ENCODE results near the gene CDK5RAP2.

The CDK5RAP2 gene

DNA sequence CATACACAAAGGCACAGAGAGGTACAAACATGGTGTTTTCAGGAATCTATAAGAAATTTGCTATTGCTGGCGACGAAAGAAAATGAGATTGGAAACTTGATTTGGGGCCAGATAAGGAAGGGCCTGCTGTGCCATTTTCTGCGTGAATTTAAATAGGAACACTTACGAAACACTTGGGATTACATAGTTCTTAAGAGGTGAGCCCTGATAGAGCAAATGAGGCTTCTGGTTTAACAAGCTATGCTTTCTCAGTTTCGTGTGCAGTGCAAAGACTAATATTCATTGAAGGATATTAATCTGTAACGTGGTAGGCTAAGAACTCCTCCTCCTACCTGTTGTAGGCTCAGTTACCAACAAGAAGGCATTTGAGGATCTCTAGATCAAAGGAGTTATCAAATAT is 93.1 kb downstream of the CDK5RAP2 start:
- Histone ChIP-seq H3K27ac (ENCODE audit: low read depth, low read length, severe bottlenecking) (no peak overlapping the region), H3K4me3 (ENCODE audit: extremely low read depth, insufficient read depth, low read length, poor library complexity, severe bottlenecking) (no peak overlapping the region), H3K36me3 (ENCODE audit: control insufficient read depth, insufficient read depth, low read length) (peaks cover 47% of the 10 kb centered on the region), H3K9me3 (ENCODE audit: control insufficient read depth, low read length) (no peaks in the 10 kb centered on the region), H3K4me1 (ENCODE audit: control insufficient read depth, insufficient read depth, low read length, poor library complexity, severe bottlenecking) (no peaks in the 10 kb centered on the region)
- WGBS, 2 experiments (ENCODE audit: insufficient coverage in 2 of 2), result 98 to 100% methylated on average over 4 of the region's 6 CpGs

DNA sequence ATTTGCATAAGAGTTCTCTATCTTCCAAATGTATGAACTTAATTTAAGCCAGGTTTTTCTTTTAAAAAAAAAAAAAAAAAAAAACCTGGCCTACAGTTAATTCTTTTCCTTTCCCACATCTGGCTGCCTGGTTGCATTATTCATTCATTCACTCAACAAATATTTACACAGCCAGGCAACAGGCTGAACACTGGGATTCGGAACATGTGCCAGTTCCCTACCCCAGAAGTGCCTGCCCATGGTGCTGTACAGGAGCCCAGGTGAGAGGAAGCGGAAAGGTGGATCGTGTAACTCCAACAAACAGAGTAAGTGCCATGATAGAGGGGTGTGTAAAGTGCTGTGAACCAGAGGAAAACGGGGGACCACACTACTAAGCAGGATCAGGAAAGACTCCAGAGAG is 93.6 kb downstream of the CDK5RAP2 start:
- Histone ChIP-seq H3K9me3 (ENCODE audit: control insufficient read depth, low read length) (no peaks in the 10 kb centered on the region), H3K27ac (ENCODE audit: low read depth, low read length, severe bottlenecking) (no peak overlapping the region), H3K4me3 (ENCODE audit: extremely low read depth, insufficient read depth, low read length, poor library complexity, severe bottlenecking) (no peak overlapping the region), H3K4me1 (ENCODE audit: control insufficient read depth, insufficient read depth, low read length, poor library complexity, severe bottlenecking) (no peaks in the 10 kb centered on the region), H3K36me3 (ENCODE audit: control insufficient read depth, insufficient read depth, low read length) (peaks cover 52% of the 10 kb centered on the region)
- WGBS, 2 experiments (ENCODE audit: insufficient coverage in 2 of 2), result 90 to 96% methylated on average over 3 of the region's 4 CpGs

DNA sequence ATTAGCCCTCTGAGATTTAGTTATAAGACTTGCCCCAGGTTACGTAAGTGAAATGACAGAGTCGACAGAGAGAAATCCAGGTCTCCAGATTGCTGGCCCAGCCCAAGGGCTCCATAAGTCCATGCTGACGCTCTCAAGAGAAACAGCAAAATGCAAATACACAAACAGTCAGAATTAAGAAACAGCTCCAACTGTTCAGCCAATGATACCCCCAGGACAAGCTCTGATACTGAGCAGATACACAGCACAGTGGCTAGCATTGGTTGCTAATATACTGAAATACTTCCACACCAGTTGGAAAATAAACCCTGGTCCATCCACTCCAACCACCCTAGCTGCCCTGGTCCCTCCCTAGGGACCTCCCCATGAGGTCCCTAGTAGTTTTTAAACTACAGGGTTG is 94.2 kb downstream of the CDK5RAP2 start:
- WGBS, 2 experiments (ENCODE audit: insufficient coverage in 2 of 2), result 96 to 100% methylated on average over 3 of the region's 3 CpGs
- no peaks in the 10 kb centered on the region for H3K4me1 ChIP-seq (ENCODE audit: control insufficient read depth, insufficient read depth, low read length, poor library complexity, severe bottlenecking)
- H3K9me3 ChIP-seq (ENCODE audit: control insufficient read depth, low read length), result no peaks in the 10 kb centered on the region
- H3K36me3 ChIP-seq (ENCODE audit: control insufficient read depth, insufficient read depth, low read length), result peaks cover 50% of the 10 kb centered on the region
- no peak overlapping the region for H3K27ac ChIP-seq (ENCODE audit: low read depth, low read length, severe bottlenecking)
- H3K4me3 ChIP-seq (ENCODE audit: extremely low read depth, insufficient read depth, low read length, poor library complexity, severe bottlenecking), result no peak overlapping the region

DNA sequence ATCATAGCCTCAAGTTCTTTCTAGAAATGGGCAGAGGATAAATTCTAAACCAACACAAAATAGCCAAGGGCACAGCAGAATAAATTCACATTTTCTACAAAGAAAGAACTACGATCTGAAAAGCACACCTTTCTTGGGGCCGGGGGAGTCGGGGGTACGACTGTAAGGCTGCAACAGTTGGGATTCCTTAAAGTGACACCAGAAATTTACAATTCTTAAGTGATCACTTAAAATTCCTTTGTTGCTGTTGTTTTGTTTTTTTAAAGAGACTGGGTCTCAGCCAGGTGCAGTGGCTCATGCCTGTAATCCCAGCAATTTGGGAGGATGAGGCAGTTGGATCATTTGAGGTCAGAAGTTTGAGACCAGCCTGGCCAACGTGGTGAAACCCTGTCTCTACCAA is 95.8 kb downstream of the CDK5RAP2 start:
- peaks cover 41% of the 10 kb centered on the region for H3K36me3 ChIP-seq (ENCODE audit: control insufficient read depth, insufficient read depth, low read length)
- no peak overlapping the region for H3K27ac ChIP-seq (ENCODE audit: low read depth, low read length, severe bottlenecking)
- WGBS, 2 experiments (ENCODE audit: insufficient coverage in 2 of 2), result 80 to 94% methylated on average over 1 to 3 of the region's 5 CpGs
- no peaks in the 10 kb centered on the region for H3K4me1 ChIP-seq (ENCODE audit: control insufficient read depth, insufficient read depth, low read length, poor library complexity, severe bottlenecking)
- H3K4me3 ChIP-seq (ENCODE audit: extremely low read depth, insufficient read depth, low read length, poor library complexity, severe bottlenecking), result no peak overlapping the region
- H3K9me3 ChIP-seq (ENCODE audit: control insufficient read depth, low read length), result no peaks in the 10 kb centered on the region

DNA sequence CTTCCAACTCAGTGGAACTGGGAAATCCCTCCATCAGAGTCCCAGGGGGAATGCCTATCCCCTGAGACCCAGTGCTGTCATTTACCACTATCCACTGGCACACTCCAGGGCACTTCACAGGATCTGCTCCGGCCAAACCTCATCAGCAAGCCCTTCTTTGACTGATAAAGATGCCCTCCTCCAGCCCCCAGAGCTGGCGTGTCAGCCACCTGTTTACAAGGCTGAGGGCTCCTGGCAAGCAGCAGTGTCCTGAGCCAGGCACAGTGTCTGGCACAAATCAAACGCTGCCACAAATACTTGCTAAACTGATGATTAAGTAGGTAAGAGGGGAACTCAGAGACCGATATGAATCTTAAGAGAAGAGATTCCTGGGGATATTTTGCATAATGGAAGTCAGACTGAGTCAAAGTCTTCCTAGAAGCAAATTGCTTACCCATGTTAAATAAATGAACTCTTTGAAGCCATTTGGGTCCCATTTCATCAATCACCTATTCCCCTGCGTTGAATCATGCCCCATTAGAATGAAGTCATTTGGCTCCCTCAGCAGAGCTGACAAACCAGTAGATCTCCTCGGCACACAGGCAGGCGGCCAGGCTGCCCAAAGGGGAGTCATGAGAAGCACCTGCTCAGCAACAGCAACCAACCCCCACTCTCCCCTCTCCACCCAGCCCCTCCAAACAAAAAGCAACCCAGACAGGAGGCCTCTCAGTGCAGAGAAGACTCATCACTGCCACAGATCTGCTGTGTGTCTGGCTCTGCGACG is 97.4 kb downstream of the CDK5RAP2 start:
- Histone ChIP-seq H3K36me3 (ENCODE audit: control insufficient read depth, insufficient read depth, low read length) (peaks cover 46% of the 10 kb centered on the region), H3K4me1 (ENCODE audit: control insufficient read depth, insufficient read depth, low read length, poor library complexity, severe bottlenecking) (no peaks in the 10 kb centered on the region), H3K4me3 (ENCODE audit: extremely low read depth, insufficient read depth, low read length, poor library complexity, severe bottlenecking) (no peak overlapping the region), H3K27ac (ENCODE audit: low read depth, low read length, severe bottlenecking) (no peak overlapping the region), H3K9me3 (ENCODE audit: control insufficient read depth, low read length) (no peaks in the 10 kb centered on the region)
- 94 to 97% methylated on average over 5 to 8 of the region's 9 CpGs for WGBS, 2 experiments (ENCODE audit: insufficient coverage in 2 of 2)

GRCh38 chr9:120481846-120482245 is 98.1 kb downstream of the CDK5RAP2 start:
- Histone ChIP-seq H3K4me3 (ENCODE audit: extremely low read depth, insufficient read depth, low read length, poor library complexity, severe bottlenecking) (no peak overlapping the region), H3K36me3 (ENCODE audit: control insufficient read depth, insufficient read depth, low read length) (peaks cover 45% of the 10 kb centered on the region), H3K9me3 (ENCODE audit: control insufficient read depth, low read length) (no peaks in the 10 kb centered on the region), H3K4me1 (ENCODE audit: control insufficient read depth, insufficient read depth, low read length, poor library complexity, severe bottlenecking) (no peaks in the 10 kb centered on the region), H3K27ac (ENCODE audit: low read depth, low read length, severe bottlenecking) (no peak overlapping the region)
- no CpG with 5 or more reads among the region's 2 CpGs for WGBS, 2 experiments (ENCODE audit: insufficient coverage in 2 of 2)

DNA sequence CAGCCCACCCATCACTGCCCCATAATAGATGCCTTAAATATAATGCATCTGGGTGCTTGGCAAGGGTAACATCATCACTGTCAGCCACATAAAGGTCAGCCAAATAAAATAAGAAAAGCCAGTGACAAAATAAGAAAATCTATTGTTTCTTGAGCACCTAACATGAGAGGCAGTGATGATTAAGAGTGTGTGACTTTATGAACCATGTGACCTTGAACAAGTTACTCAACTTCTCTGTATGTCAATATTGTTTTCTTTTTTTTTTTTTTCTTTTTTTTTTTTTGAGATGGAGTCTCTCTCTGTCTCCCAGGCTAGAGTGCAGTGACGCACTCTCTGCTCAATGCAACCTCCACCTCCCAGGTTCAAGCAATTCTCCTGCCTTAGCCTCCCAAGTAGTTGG is 98.7 kb downstream of the CDK5RAP2 start:
- H3K36me3 ChIP-seq (ENCODE audit: control insufficient read depth, insufficient read depth, low read length), result peaks cover 43% of the 10 kb centered on the region
- H3K27ac ChIP-seq (ENCODE audit: low read depth, low read length, severe bottlenecking), result no peak overlapping the region
- no peaks in the 10 kb centered on the region for H3K4me1 ChIP-seq (ENCODE audit: control insufficient read depth, insufficient read depth, low read length, poor library complexity, severe bottlenecking)
- no peaks in the 10 kb centered on the region for H3K9me3 ChIP-seq (ENCODE audit: control insufficient read depth, low read length)
- 80 to 100% methylated on average over 1 of the region's 1 CpG for WGBS, 2 experiments (ENCODE audit: insufficient coverage in 2 of 2)
- H3K4me3 ChIP-seq (ENCODE audit: extremely low read depth, insufficient read depth, low read length, poor library complexity, severe bottlenecking), result no peak overlapping the region

DNA sequence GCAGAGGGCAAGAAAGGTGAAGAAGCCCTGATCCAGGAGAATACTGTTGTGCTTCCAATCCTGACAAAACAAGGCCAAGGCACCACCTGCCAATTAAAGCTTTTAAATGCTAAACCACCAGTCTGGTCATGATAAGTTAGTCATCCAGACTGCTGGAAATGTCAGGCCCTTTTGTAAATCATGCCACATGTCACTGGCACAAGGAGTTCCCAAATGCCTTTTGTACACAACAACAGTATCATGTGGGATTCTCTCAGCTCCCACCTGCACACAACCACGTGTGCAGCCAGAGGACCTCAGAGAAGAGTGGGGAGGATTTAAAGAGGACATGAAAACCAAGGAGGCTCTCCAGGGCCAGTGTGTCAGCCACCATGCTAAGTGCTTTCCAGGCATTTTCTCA is 99.3 kb downstream of the CDK5RAP2 start:
- peaks cover 43% of the 10 kb centered on the region for H3K36me3 ChIP-seq (ENCODE audit: control insufficient read depth, insufficient read depth, low read length)
- WGBS, 2 experiments (ENCODE audit: insufficient coverage in 2 of 2), result no CpG with 5 or more reads among the region's 1 CpG
- H3K4me3 ChIP-seq (ENCODE audit: extremely low read depth, insufficient read depth, low read length, poor library complexity, severe bottlenecking), result no peak overlapping the region
- no peak overlapping the region for H3K27ac ChIP-seq (ENCODE audit: low read depth, low read length, severe bottlenecking)
- H3K4me1 ChIP-seq (ENCODE audit: control insufficient read depth, insufficient read depth, low read length, poor library complexity, severe bottlenecking), result no peaks in the 10 kb centered on the region
- H3K9me3 ChIP-seq (ENCODE audit: control insufficient read depth, low read length), result no peaks in the 10 kb centered on the region

GRCh38 chr9:120478208-120478607 is 101.8 kb downstream of the CDK5RAP2 start:
- Histone ChIP-seq H3K4me3 (ENCODE audit: extremely low read depth, insufficient read depth, low read length, poor library complexity, severe bottlenecking) (no peak overlapping the region), H3K9me3 (ENCODE audit: control insufficient read depth, low read length) (no peaks in the 10 kb centered on the region), H3K36me3 (ENCODE audit: control insufficient read depth, insufficient read depth, low read length) (peaks cover 55% of the 10 kb centered on the region), H3K4me1 (ENCODE audit: control insufficient read depth, insufficient read depth, low read length, poor library complexity, severe bottlenecking) (no peaks in the 10 kb centered on the region), H3K27ac (ENCODE audit: low read depth, low read length, severe bottlenecking) (no peak overlapping the region)
- 96 to 98% methylated on average over 5 of the region's 6 CpGs for WGBS, 2 experiments (ENCODE audit: insufficient coverage in 2 of 2)

DNA sequence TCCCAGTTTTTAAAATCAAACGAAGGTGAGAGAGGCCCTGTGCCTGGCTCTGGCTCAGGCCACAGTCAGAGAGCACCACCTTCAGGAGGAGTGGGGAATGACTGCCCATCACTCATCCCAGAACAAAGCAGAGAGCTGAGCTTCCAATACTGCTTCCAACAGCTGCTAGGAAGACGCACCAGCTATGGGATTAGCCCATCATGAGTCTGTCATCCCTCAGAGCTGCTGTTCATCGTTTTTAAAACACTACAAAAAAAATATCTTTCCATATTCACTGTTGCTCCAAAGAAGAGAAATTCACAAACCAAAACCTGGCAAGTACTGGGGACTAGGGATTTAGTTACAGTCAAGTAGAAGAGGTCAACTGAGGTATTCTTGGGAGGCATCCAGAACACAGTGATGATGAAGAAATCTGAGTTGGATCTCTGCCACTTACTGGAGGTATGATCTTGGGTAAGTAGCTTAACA is 102.4 kb downstream of the CDK5RAP2 start:
- Histone ChIP-seq H3K4me1 (ENCODE audit: control insufficient read depth, insufficient read depth, low read length, poor library complexity, severe bottlenecking) (no peaks in the 10 kb centered on the region), H3K36me3 (ENCODE audit: control insufficient read depth, insufficient read depth, low read length) (peaks cover 54% of the 10 kb centered on the region), H3K4me3 (ENCODE audit: extremely low read depth, insufficient read depth, low read length, poor library complexity, severe bottlenecking) (no peak overlapping the region), H3K9me3 (ENCODE audit: control insufficient read depth, low read length) (no peaks in the 10 kb centered on the region), H3K27ac (ENCODE audit: low read depth, low read length, severe bottlenecking) (no peak overlapping the region)
- WGBS, 2 experiments (ENCODE audit: insufficient coverage in 2 of 2), result 64 to 80% methylated on average over 1 to 2 of the region's 3 CpGs

DNA sequence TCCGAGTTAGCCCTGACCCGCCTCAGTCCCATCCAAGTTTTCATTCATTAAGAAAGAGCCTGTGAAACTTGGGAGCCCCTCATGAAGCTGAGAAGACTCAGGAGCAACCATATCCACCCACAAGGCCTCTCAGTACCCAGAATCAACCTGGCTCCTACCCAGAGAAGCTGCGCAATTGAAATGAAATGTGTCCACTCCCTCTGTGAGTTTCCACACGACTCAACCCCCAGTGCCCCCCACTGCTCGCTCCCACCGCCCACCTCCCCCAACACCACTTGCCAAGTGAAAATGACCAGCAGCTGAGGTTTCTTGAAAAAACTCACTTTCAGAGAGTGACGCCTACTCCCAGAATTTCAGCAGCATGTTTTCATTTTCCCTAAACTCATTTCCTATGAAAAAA is 104.6 kb downstream of the CDK5RAP2 start:
- peaks cover 67% of the 10 kb centered on the region for H3K36me3 ChIP-seq (ENCODE audit: control insufficient read depth, insufficient read depth, low read length)
- no peaks in the 10 kb centered on the region for H3K4me1 ChIP-seq (ENCODE audit: control insufficient read depth, insufficient read depth, low read length, poor library complexity, severe bottlenecking)
- H3K9me3 ChIP-seq (ENCODE audit: control insufficient read depth, low read length), result no peaks in the 10 kb centered on the region
- WGBS, 2 experiments (ENCODE audit: insufficient coverage in 2 of 2), result 77 to 91% methylated on average over 3 to 6 of the region's 7 CpGs
- no peak overlapping the region for H3K4me3 ChIP-seq (ENCODE audit: extremely low read depth, insufficient read depth, low read length, poor library complexity, severe bottlenecking)
- no peak overlapping the region for H3K27ac ChIP-seq (ENCODE audit: low read depth, low read length, severe bottlenecking)
